Fibroblast of pulmonary artery (primary cell): ENCODE data around the gene ACKR2.

Experiments
- DNase-seq: peaks from one replicate; pipeline ENCODE4 v3.0.0-alpha.2; 2010; ENCODE audit warnings: low read depth
- H3K4me3 ChIP-seq: replicated peaks from 2 replicates; pipeline ENCODE4 v1.5.1; 2011; ENCODE audit warnings: low read depth, mild to moderate bottlenecking, control low read depth, low read length, moderate library complexity
- TF ChIP-seq, protein P1 (sequence below): IDR thresholded peaks from 2 replicates; pipeline ENCODE4 v1.5.1; 2011; ENCODE audit warnings: mild to moderate bottlenecking, control low read depth, low read length, inconsistent platforms; ENCODE audit errors: missing control alignments

The ACKR2 gene

DNA sequence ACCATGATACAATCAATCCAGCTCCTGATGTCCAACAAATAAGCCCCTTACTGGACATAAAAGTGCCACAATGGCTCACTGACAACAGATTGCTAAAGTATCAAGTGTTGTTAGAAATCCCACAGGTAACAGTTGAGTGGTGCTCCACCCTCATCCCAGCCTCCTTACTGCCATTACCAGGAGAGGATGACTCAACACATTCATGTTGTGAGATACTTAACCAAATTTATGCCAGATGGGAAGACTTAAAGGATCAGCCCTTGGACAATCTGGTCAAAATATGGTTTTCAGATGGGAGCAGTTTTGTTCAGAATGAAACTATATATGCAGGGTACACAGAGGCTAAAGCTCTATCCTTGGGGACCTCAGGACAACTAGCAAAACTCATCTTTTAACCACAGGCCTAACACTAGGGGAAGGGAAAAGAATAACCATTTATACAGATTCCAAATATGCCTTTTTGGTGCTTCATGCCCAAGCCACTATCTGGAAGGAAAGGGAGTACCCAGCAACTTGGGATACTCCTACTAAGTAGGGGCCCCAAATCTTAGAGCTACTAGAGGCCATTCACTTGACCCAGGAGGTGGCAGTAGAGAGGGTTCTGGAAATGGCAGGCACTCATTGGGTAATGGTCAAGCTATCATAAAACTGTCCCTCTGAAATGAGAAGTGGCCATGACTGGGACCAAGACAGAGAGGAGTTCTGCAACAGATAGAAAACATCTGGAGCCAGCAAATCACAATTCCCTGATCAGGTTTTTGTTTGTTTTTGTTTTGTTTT, 89.8 kb downstream of the ACKR2 start:
- no peak for DNase-seq
- H3K4me3 ChIP-seq = no peak overlapping the region
- TF ChIP-seq, protein P1, sequence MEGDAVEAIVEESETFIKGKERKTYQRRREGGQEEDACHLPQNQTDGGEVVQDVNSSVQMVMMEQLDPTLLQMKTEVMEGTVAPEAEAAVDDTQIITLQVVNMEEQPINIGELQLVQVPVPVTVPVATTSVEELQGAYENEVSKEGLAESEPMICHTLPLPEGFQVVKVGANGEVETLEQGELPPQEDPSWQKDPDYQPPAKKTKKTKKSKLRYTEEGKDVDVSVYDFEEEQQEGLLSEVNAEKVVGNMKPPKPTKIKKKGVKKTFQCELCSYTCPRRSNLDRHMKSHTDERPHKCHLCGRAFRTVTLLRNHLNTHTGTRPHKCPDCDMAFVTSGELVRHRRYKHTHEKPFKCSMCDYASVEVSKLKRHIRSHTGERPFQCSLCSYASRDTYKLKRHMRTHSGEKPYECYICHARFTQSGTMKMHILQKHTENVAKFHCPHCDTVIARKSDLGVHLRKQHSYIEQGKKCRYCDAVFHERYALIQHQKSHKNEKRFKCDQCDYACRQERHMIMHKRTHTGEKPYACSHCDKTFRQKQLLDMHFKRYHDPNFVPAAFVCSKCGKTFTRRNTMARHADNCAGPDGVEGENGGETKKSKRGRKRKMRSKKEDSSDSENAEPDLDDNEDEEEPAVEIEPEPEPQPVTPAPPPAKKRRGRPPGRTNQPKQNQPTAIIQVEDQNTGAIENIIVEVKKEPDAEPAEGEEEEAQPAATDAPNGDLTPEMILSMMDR = no peak

DNA sequence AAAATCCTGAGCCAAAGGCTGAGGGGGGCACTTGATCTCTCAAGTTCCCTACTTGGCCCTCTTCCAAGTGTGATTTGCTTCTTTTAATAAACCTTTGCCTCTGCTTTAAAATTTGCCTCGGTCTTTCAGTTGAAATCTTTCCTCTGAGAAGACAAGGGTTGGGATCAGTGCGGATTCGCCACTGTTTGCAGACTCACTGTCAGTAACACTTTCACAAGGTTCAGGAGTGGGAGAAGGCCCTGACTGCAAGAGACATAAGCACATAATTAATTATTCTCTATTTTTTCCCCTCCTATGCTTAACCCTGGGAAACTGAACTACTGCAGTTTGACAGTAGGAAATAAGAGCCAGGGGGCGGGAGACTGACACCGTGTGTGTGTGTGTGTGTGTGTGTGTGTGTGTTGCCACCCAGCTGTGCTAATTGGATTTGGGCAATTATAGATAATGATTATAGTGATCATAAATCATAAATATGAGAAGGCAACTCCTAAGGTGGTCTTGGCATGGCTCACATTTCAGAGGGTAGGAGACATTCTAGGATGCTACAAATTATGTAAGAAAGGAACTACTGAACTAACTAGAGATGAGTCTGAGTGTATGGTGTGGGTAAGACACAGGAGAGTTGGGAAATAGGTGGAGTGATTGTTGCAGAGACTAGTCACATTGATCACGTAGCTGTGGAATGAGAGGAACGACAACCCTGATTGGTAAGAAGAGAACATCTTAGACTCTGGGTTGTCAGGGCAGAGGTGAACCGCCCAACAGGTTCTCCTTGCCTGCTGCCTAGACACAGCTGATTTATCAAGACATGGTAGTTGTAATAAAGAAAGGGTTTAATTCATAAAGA, 91.2 kb downstream of the ACKR2 start:
- TF ChIP-seq, protein P1 = no peak
- DNase-seq = no peak
- H3K4me3 ChIP-seq = no peak overlapping the region

DNA sequence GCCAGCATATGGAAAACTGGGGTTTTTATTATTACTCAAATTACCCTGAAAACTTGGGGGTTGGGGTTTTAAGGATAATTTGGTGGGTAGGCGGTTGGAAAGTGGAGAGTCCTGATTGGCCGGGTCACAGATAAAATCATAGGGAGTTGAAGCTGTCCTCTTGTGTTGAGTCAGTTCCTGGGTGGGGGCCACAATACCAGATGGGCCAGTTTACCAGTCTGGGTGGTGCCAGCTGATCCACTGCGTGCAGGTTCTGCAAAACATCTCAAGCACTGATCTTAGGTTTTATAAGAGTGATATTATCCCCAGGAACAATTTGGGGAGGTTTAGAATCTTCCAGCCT, 91.8 kb downstream of the ACKR2 start:
- no peak overlapping the region for H3K4me3 ChIP-seq
- TF ChIP-seq, protein P1 = no peak
- no peak for DNase-seq

DNA sequence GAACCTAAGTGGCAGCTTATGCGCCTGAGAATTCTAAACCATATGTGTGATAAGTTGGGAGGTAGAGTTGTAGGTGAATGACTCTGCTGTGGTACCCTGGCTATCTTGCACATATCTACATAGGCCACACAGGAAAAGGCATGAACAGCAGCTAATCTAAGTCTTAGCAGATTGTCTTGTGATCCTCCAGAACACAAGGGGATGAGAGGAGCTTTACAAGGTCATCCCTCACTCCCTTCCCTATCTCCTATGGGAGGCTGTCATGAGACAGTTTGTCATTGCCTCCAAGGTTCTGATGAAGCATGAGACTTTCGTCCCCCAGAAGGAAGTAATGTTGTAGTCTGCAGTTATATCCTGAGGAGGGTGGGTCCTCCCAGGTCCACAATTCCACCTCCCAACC, 93.0 kb downstream of the ACKR2 start:
- TF ChIP-seq, protein P1 = no peak
- H3K4me3 ChIP-seq = no peak overlapping the region
- DNase-seq = no peak

DNA sequence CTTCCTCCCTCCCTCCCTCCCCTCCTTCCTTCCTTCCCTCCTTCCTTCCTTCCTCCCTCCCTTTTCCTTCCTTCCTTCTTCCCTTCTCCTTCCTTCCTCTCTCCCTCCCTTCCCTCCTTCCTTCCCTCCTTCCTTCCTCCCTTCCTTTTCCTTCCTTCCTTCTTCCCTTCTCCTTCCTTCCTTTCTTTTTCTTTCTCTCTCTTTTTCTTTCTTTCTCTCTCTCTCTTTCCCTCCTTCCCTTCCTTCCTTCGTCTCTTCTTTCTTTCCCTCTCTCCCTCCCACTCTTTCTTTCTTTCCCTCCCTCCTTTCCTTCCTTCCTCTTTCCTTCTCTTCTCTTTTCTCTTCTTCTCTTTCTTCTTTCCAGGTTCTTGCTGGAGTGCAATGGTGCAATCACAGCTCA, 94.8 kb downstream of the ACKR2 start:
- no peak for DNase-seq
- TF ChIP-seq, protein P1 = no peak
- H3K4me3 ChIP-seq = no peak overlapping the region

DNA sequence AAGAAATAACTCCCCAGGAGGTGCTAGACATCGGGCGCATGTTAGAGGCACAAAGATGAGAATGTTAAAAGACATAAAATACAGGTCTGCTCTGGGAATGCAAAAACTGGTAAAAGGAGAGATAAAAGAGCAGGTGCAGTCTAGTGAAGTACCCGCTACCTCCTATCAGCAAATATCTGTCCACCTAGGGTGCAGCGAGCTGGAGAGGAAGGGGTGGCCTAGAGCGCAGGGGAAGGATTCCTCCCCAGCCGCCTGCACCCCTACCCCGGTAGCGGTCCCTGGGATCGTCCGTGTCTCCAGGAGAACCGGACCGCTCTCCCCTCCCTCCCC, 96.5 kb downstream of the ACKR2 start:
- DNase-seq = no peak
- H3K4me3 ChIP-seq = peak overlapping the region; percentile 40
- TF ChIP-seq, protein P1 = no peak
